ENCODE measurements around the gene GPR12.

The GPR12 gene

DNA sequence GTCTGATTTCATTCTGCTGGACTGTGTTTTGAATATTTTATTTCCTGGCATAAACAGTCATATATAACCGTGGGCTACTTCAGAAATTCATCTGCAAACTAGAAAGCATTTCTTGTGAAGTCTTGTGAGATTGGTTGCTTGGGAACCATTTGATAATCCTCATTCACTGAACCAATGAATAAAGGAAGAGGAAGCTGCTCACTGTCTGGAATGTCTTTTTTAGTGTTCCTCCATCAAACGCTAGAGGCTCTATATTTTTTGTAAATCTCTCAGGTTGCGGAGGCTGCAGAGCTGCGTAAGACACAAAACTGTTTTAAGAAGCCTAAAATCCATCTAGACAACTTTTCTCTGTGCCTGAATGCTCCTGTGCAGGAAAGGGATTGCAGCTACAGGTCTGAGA lies 18.7 kb upstream of the GPR12 start:
- DNase-seq: no peak
- Histone ChIP-seq H3K4me2 (ENCODE audit: low read length, poor library complexity, severe bottlenecking) (no peak overlapping the region), H2BK120ac (ENCODE audit: low read depth, low read length) (no peak overlapping the region), H3K27me3 (ENCODE audit: control insufficient read depth in 1 of 2, insufficient read depth in 1 of 2, low read length in 2 of 2) (peaks cover 0 to 15% of the 10 kb centered on the region in 2 experiments), H3K27ac (ENCODE audit: low read length, poor library complexity, severe bottlenecking) (no peak overlapping the region), H3K36me3 (ENCODE audit: control insufficient read depth in 1 of 2, insufficient read depth in 2 of 2, low read depth in 1 of 2, low read length in 2 of 2) (no peaks in the 10 kb centered on the region), H2BK5ac (ENCODE audit: low read depth, low read length, poor library complexity, severe bottlenecking) (no peak overlapping the region), H3K4ac (ENCODE audit: low read depth in 1 of 2, low read length in 2 of 2) (no peak overlapping the region), H2BK15ac (ENCODE audit: low read depth, poor library complexity, severe bottlenecking) (no peak overlapping the region), H3K4me3 (ENCODE audit: insufficient read depth in 1 of 2, low read depth in 1 of 2, low read length in 2 of 2) (no peak overlapping the region), H4K8ac (ENCODE audit: low read length) (no peak overlapping the region), H2AK5ac (ENCODE audit: low read length, severe bottlenecking) (no peak overlapping the region), H3K9me3 (ENCODE audit: control insufficient read depth, low read length) (peaks cover 3% of the 10 kb centered on the region), H2BK12ac (ENCODE audit: low read length in 2 of 2) (no peak overlapping the region), H3K4me1 (ENCODE audit: control insufficient read depth, insufficient read depth, low read depth, low read length) (no peaks in the 10 kb centered on the region), H3K18ac (ENCODE audit: low read depth in 1 of 2, low read length in 2 of 2) (no peak overlapping the region), H3K14ac (ENCODE audit: low read length in 2 of 2) (no peak overlapping the region), H3K23ac (ENCODE audit: low read length in 2 of 2) (no peak overlapping the region), H2AFZ (ENCODE audit: low read depth, low read length) (no peak overlapping the region), H3K9ac (ENCODE audit: low read length) (no peak overlapping the region), H4K91ac (ENCODE audit: low read length) (no peak overlapping the region), H3K79me1 (replicated peaks; ENCODE audit: low read length, poor library complexity, severe bottlenecking) (no peaks in the 10 kb centered on the region)
- 93% methylated on average over 3 of the region's 4 CpGs for WGBS

DNA sequence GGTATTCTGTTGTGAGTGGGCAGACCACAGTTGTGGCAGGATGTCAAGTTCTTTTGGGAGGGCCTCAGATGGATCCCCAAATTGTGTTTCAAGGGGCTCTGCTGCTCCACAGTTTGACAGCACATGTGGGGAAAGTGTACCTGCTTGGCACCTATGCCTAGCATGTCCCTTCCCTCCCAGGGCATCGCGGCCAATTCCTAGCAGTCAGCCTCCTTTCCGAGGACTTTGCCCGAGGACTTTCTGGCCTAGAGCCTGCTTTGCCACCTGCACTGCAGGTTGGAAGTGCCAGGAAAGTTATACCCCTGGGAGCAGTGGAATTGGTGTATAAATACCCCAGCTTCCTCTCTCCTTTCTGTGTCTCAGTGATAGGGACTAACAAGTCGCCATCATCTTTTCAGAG lies 11.9 kb upstream of the GPR12 start:
- Histone ChIP-seq H3K79me1 (replicated peaks; ENCODE audit: low read length, poor library complexity, severe bottlenecking) (no peaks in the 10 kb centered on the region), H3K27ac (ENCODE audit: low read length, poor library complexity, severe bottlenecking) (no peak overlapping the region), H3K4me3 (ENCODE audit: insufficient read depth in 1 of 2, low read depth in 1 of 2, low read length in 2 of 2) (no peak overlapping the region), H2BK5ac (ENCODE audit: low read depth, low read length, poor library complexity, severe bottlenecking) (no peak overlapping the region), H3K27me3 (ENCODE audit: control insufficient read depth in 1 of 2, insufficient read depth in 1 of 2, low read length in 2 of 2) (peaks cover 0 to 4% of the 10 kb centered on the region in 2 experiments), H3K18ac (ENCODE audit: low read depth in 1 of 2, low read length in 2 of 2) (no peak overlapping the region), H4K8ac (ENCODE audit: low read length) (no peak overlapping the region), H3K4me1 (ENCODE audit: control insufficient read depth, insufficient read depth, low read depth, low read length) (no peaks in the 10 kb centered on the region), H2AFZ (ENCODE audit: low read depth, low read length) (no peak overlapping the region), H3K9ac (ENCODE audit: low read length) (no peak overlapping the region), H4K91ac (ENCODE audit: low read length) (no peak overlapping the region), H2BK120ac (ENCODE audit: low read depth, low read length) (no peak overlapping the region), H2BK12ac (ENCODE audit: low read length in 2 of 2) (no peak overlapping the region), H3K4me2 (ENCODE audit: low read length, poor library complexity, severe bottlenecking) (no peak overlapping the region), H3K14ac (ENCODE audit: low read length in 2 of 2) (no peak overlapping the region), H3K9me3 (ENCODE audit: control insufficient read depth, low read length) (no peaks in the 10 kb centered on the region), H3K4ac (ENCODE audit: low read depth in 1 of 2, low read length in 2 of 2) (no peak overlapping the region), H2BK15ac (ENCODE audit: low read depth, poor library complexity, severe bottlenecking) (no peak overlapping the region), H2AK5ac (ENCODE audit: low read length, severe bottlenecking) (no peak overlapping the region), H3K36me3 (ENCODE audit: control insufficient read depth in 1 of 2, insufficient read depth in 2 of 2, low read depth in 1 of 2, low read length in 2 of 2) (no peaks in the 10 kb centered on the region), H3K23ac (ENCODE audit: low read length in 2 of 2) (no peak overlapping the region)
- WGBS: 93% methylated on average over 5 of the region's 5 CpGs
- no peak for DNase-seq

DNA sequence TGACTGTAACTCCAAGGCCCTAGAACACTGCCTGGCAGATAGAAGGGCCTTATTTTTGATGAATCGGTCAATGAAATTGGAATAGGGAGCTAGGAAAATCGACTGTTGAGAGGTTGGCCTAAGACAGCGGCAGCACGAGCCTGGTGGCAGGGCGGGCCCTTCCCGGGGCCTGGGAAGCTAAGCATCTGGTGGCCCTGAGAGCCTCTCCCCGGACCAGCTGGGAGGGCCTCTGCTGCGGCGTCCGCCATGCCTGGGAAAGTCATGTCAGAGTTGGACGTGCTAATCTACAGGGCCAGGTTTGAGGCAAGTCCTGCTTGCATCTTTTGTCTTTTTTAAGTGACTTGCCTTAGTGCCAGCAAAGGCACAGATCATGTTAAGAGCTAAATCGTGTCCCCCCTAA lies 11.2 kb upstream of the GPR12 start:
- Histone ChIP-seq H3K18ac (ENCODE audit: low read depth in 1 of 2, low read length in 2 of 2) (no peak overlapping the region), H3K9me3 (ENCODE audit: control insufficient read depth, low read length) (no peaks in the 10 kb centered on the region), H3K23ac (ENCODE audit: low read length in 2 of 2) (no peak overlapping the region), H2BK15ac (ENCODE audit: low read depth, poor library complexity, severe bottlenecking) (no peak overlapping the region), H2BK12ac (ENCODE audit: low read length in 2 of 2) (no peak overlapping the region), H3K27ac (ENCODE audit: low read length, poor library complexity, severe bottlenecking) (no peak overlapping the region), H4K91ac (ENCODE audit: low read length) (no peak overlapping the region), H3K4me2 (ENCODE audit: low read length, poor library complexity, severe bottlenecking) (no peak overlapping the region), H3K4ac (ENCODE audit: low read depth in 1 of 2, low read length in 2 of 2) (no peak overlapping the region), H3K9ac (ENCODE audit: low read length) (no peak overlapping the region), H4K8ac (ENCODE audit: low read length) (no peak overlapping the region), H3K36me3 (ENCODE audit: control insufficient read depth in 1 of 2, insufficient read depth in 2 of 2, low read depth in 1 of 2, low read length in 2 of 2) (no peaks in the 10 kb centered on the region), H2AK5ac (ENCODE audit: low read length, severe bottlenecking) (no peak overlapping the region), H3K4me1 (ENCODE audit: control insufficient read depth, insufficient read depth, low read depth, low read length) (no peaks in the 10 kb centered on the region), H2BK5ac (ENCODE audit: low read depth, low read length, poor library complexity, severe bottlenecking) (no peak overlapping the region), H2AFZ (ENCODE audit: low read depth, low read length) (no peak overlapping the region), H3K79me1 (replicated peaks; ENCODE audit: low read length, poor library complexity, severe bottlenecking) (no peaks in the 10 kb centered on the region), H3K14ac (ENCODE audit: low read length in 2 of 2) (no peak overlapping the region), H3K4me3 (ENCODE audit: insufficient read depth in 1 of 2, low read depth in 1 of 2, low read length in 2 of 2) (no peak overlapping the region), H2BK120ac (ENCODE audit: low read depth, low read length) (no peak overlapping the region), H3K27me3 (ENCODE audit: control insufficient read depth in 1 of 2, insufficient read depth in 1 of 2, low read length in 2 of 2) (peaks cover 0 to 4% of the 10 kb centered on the region in 2 experiments)
- WGBS: 84% methylated on average over 11 of the region's 12 CpGs
- DNase-seq: no peak

DNA sequence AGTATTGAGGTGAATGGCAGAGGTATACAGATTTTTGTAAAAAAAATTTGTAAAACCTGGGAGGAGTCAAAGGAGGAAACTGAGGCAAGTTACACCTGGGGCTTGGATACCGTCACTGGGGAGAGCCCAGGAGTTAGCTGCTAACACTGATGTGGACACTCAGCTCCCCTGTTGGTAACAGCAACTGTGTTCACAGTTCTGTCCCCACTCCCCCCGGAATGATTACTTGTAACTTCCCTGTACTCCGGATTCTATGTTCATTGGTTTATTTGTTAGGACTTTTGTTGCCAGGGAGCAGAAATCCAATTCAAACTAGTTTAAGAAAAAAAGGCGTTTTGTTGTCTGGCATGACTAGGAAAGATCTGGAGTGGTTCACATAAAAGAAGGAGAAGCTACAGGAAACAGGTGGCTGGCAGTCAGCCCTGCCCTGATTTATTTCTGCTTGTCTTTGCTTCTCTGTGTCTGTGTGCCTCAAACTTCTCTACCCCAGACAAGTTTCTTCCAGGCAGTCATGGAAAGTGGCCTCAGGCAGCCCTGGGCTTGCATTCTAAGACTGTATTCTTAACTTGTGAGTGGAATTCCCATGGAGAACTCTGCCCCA lies 2.3 kb upstream of the GPR12 start:
- 40% methylated on average over 3 of the region's 4 CpGs for WGBS
- Histone ChIP-seq H3K23ac (ENCODE audit: low read length in 2 of 2) (no peak overlapping the region), H3K4me3 (ENCODE audit: insufficient read depth in 1 of 2, low read depth in 1 of 2, low read length in 2 of 2) (no peak overlapping the region), H3K27me3 (ENCODE audit: control insufficient read depth in 1 of 2, insufficient read depth in 1 of 2, low read length in 2 of 2) (peaks cover 62 to 76% of the 10 kb centered on the region in 2 experiments), H2AFZ (ENCODE audit: low read depth, low read length) (no peak overlapping the region), H3K79me1 (replicated peaks; ENCODE audit: low read length, poor library complexity, severe bottlenecking) (no peaks in the 10 kb centered on the region), H2BK5ac (ENCODE audit: low read depth, low read length, poor library complexity, severe bottlenecking) (no peak overlapping the region), H3K4me2 (ENCODE audit: low read length, poor library complexity, severe bottlenecking) (no peak overlapping the region), H2BK120ac (ENCODE audit: low read depth, low read length) (no peak overlapping the region), H2AK5ac (ENCODE audit: low read length, severe bottlenecking) (no peak overlapping the region), H3K4me1 (ENCODE audit: control insufficient read depth, insufficient read depth, low read depth, low read length) (peaks cover 7% of the 10 kb centered on the region), H2BK12ac (ENCODE audit: low read length in 2 of 2) (no peak overlapping the region), H3K27ac (ENCODE audit: low read length, poor library complexity, severe bottlenecking) (no peak overlapping the region), H3K36me3 (ENCODE audit: control insufficient read depth in 1 of 2, insufficient read depth in 2 of 2, low read depth in 1 of 2, low read length in 2 of 2) (no peaks in the 10 kb centered on the region), H3K9me3 (ENCODE audit: control insufficient read depth, low read length) (peaks cover 3% of the 10 kb centered on the region), H3K9ac (ENCODE audit: low read length) (no peak overlapping the region), H3K18ac (ENCODE audit: low read depth in 1 of 2, low read length in 2 of 2) (no peak overlapping the region), H4K8ac (ENCODE audit: low read length) (no peak overlapping the region), H4K91ac (ENCODE audit: low read length) (no peak overlapping the region), H3K14ac (ENCODE audit: low read length in 2 of 2) (no peak overlapping the region), H3K4ac (ENCODE audit: low read depth in 1 of 2, low read length in 2 of 2) (no peak overlapping the region), H2BK15ac (ENCODE audit: low read depth, poor library complexity, severe bottlenecking) (no peak overlapping the region)
- DNase-seq: no peak
